ENCODE results near the gene GABRQ.

Gene GABRQ

GRCh38 chrX:152637649-152638442, at the start of gene GABRQ:
Gene GABRQ (plus strand): TSS chrX:152637895. CDS start chrX:152638203, 308 bp downstream.
- Histone ChIP-seq H4K20me1 (ENCODE audit: insufficient read depth) (no peaks in the 10 kb centered on the region), H3K4me2 (no peak within 1 kb of the TSS), H3K4me1 (ENCODE audit: low read depth, poor library complexity, severe bottlenecking) (no peaks in the 10 kb centered on the region), H3K4me3 (IDR thresholded peaks at IDR 0.05; ENCODE audit: insufficient read depth, low read depth, low read length) (no peak within 1 kb of the TSS), H2AFZ (ENCODE audit: low read depth) (no peak within 1 kb of the TSS), H3K9ac (no peak within 1 kb of the TSS), H3K36me3 (ENCODE audit: insufficient read depth) (no peaks in the 10 kb centered on the region), H3K27ac (no peak within 1 kb of the TSS), H3K79me2 (ENCODE audit: insufficient read depth, low read depth) (no peaks in the 10 kb centered on the region), H3K27me3 (ENCODE audit: insufficient read depth, low read depth) (no peaks in the 10 kb centered on the region)
- TF ChIP-seq CTCF (conservative IDR thresholded peaks at IDR 0.05; ENCODE audit: low read depth, low read length) = no peak

GRCh38 chrX:152588206-152588605, 49.5 kb upstream of the GABRQ start:
- no peaks in the 10 kb centered on the region for H3K27me3 ChIP-seq (ENCODE audit: insufficient read depth, low read depth)
- no peak overlapping the region for H3K4me3 ChIP-seq (IDR thresholded peaks at IDR 0.05; ENCODE audit: insufficient read depth, low read depth, low read length)
- no peak overlapping the region for H3K4me2 ChIP-seq
- H4K20me1 ChIP-seq (ENCODE audit: insufficient read depth) = no peaks in the 10 kb centered on the region
- H3K27ac ChIP-seq = no peak overlapping the region
- no peak for TF ChIP-seq CTCF (conservative IDR thresholded peaks at IDR 0.05; ENCODE audit: low read depth, low read length)
- no peak overlapping the region for H2AFZ ChIP-seq (ENCODE audit: low read depth)
- no peak overlapping the region for H3K9ac ChIP-seq
- no peaks in the 10 kb centered on the region for H3K4me1 ChIP-seq (ENCODE audit: low read depth, poor library complexity, severe bottlenecking)
- no peaks in the 10 kb centered on the region for H3K79me2 ChIP-seq (ENCODE audit: insufficient read depth, low read depth)
- no peaks in the 10 kb centered on the region for H3K36me3 ChIP-seq (ENCODE audit: insufficient read depth)

GRCh38 chrX:152600853-152601633, 36.7 kb upstream of the GABRQ start:
- Histone ChIP-seq H3K36me3 (ENCODE audit: insufficient read depth) (no peaks in the 10 kb centered on the region), H3K79me2 (ENCODE audit: insufficient read depth, low read depth) (no peaks in the 10 kb centered on the region), H3K9ac (no peak overlapping the region), H3K27me3 (ENCODE audit: insufficient read depth, low read depth) (no peaks in the 10 kb centered on the region), H4K20me1 (ENCODE audit: insufficient read depth) (no peaks in the 10 kb centered on the region), H2AFZ (ENCODE audit: low read depth) (no peak overlapping the region), H3K4me1 (ENCODE audit: low read depth, poor library complexity, severe bottlenecking) (no peaks in the 10 kb centered on the region), H3K27ac (no peak overlapping the region), H3K4me3 (IDR thresholded peaks at IDR 0.05; ENCODE audit: insufficient read depth, low read depth, low read length) (no peak overlapping the region), H3K4me2 (no peak overlapping the region)
- TF ChIP-seq CTCF (conservative IDR thresholded peaks at IDR 0.05; ENCODE audit: low read depth, low read length) = no peak

- no peaks in the 10 kb centered on the region for H3K36me3 ChIP-seq (ENCODE audit: insufficient read depth)
- H3K4me3 ChIP-seq (IDR thresholded peaks at IDR 0.05; ENCODE audit: insufficient read depth, low read depth, low read length) = no peak overlapping the region
- H3K27ac ChIP-seq = no peak overlapping the region
- H3K79me2 ChIP-seq (ENCODE audit: insufficient read depth, low read depth) = no peaks in the 10 kb centered on the region
- H2AFZ ChIP-seq (ENCODE audit: low read depth) = no peak overlapping the region
- H3K4me2 ChIP-seq = no peak overlapping the region
- no peak overlapping the region for H3K9ac ChIP-seq
- peak; percentile 21; the same call in 1 of the 2 replicates for TF ChIP-seq CTCF (conservative IDR thresholded peaks at IDR 0.05; ENCODE audit: low read depth, low read length)
- H3K4me1 ChIP-seq (ENCODE audit: low read depth, poor library complexity, severe bottlenecking) = no peaks in the 10 kb centered on the region
- no peaks in the 10 kb centered on the region for H3K27me3 ChIP-seq (ENCODE audit: insufficient read depth, low read depth)
- no peaks in the 10 kb centered on the region for H4K20me1 ChIP-seq (ENCODE audit: insufficient read depth)
Observed at GRCh38 chrX:152601848-152602616, 35.7 kb upstream of the GABRQ start.

All from KMS-11 (cell line).